CD14-positive monocyte (primary cell): ENCODE data around the gene B3GNT4. TPM values are rescaled to one million over a fixed set of nuclear protein-coding genes. Genes with fewer than 3 reads are reported as not detected.
"Not testable (repeated sequence)": the region's sequence is repeated elsewhere in the genome, so short reads cannot be mapped to it uniquely, and the experiment has no call there.

Experiments used
- DNase-seq, 3 donors: peaks; one replicate each; pipeline ENCODE4 v3.0.0-alpha.2; 2011 to 2022
- H2AFZ ChIP-seq: 2 replicates; pipeline ENCODE4 v1.6.0; 2012; ENCODE audit warnings: mild to moderate bottlenecking, low read depth, low read length, inconsistent platforms; ENCODE audit not compliant: insufficient read depth, poor library complexity, severe bottlenecking
- H3K27ac ChIP-seq, 2 donors: 1 replicate in 1 of 2; 2 replicates in 1 of 2; pipeline ENCODE4 v1.5.1; 2012 to 2013; ENCODE audit warnings: low read length in 2 of 2, control low read depth in 1 of 2, inconsistent platforms in 1 of 2, low read depth in 1 of 2, mild to moderate bottlenecking in 1 of 2
- H3K27me3 ChIP-seq, 2 donors: one replicate each; pipeline versions ENCODE4 v1.6.0 to v1.6.1; 2011 to 2013; ENCODE audit warnings: low read length in 2 of 2; ENCODE audit not compliant: control insufficient read depth in 2 of 2, insufficient read depth in 2 of 2
- H3K36me3 ChIP-seq, 2 donors: replicated peaks in 1 of 2; 1 replicate in 1 of 2; 2 replicates in 1 of 2; pipeline versions ENCODE4 v1.5.1 to v1.6.1; 2012 to 2013; ENCODE audit warnings: low read length in 2 of 2, control low read depth in 1 of 2, inconsistent platforms in 1 of 2, mild to moderate bottlenecking in 1 of 2; ENCODE audit not compliant: insufficient read depth in 2 of 2, control insufficient read depth in 1 of 2
- H3K4me1 ChIP-seq, 2 donors: 1 replicate in 1 of 2; 2 replicates in 1 of 2; pipeline versions ENCODE4 v1.5.1 to v1.6.1; 2012 to 2013; ENCODE audit warnings: low read length in 2 of 2, control low read depth in 1 of 2, inconsistent platforms in 1 of 2, mild to moderate bottlenecking in 1 of 2, moderate library complexity in 1 of 2; ENCODE audit not compliant: insufficient read depth in 2 of 2, control insufficient read depth in 1 of 2
- H3K4me2 ChIP-seq: replicated peaks from 2 replicates; pipeline ENCODE3; 2012; ENCODE audit warnings: low read length, moderate library complexity, mild to moderate bottlenecking; ENCODE audit not compliant: poor library complexity, severe bottlenecking; ENCODE audit errors: extremely low read depth
- H3K4me3 ChIP-seq, 3 experiments: fragments of 200-600 bp in 1 of 3; sonication (generic) in 1 of 3; replicated peaks in 1 of 3; 1 replicate in 2 of 3; 2 replicates in 1 of 3; pipeline ENCODE4 v1.5.1; 2011 to 2013; ENCODE audit warnings: low read length in 3 of 3, mild to moderate bottlenecking in 3 of 3, control low read depth in 2 of 3, low read depth in 2 of 3, inconsistent platforms in 1 of 3, moderate library complexity in 1 of 3
- H3K79me2 ChIP-seq: 2 replicates; pipeline ENCODE4 v1.6.0; 2012; ENCODE audit warnings: mild to moderate bottlenecking, control low read depth, inconsistent platforms, low read length, moderate library complexity; ENCODE audit not compliant: insufficient read depth
- H3K9ac ChIP-seq: 2 replicates; pipeline ENCODE4 v1.6.0; 2017; ENCODE audit warnings: low read length, mild to moderate bottlenecking; ENCODE audit not compliant: insufficient read depth, poor library complexity, severe bottlenecking
- H3K9me3 ChIP-seq, 2 donors: replicated peaks in 1 of 2; 1 replicate in 1 of 2; 2 replicates in 1 of 2; pipeline versions ENCODE4 v1.5.1 to v1.6.1; 2012 to 2013; ENCODE audit warnings: low read length in 2 of 2, control low read depth in 1 of 2; ENCODE audit not compliant: control insufficient read depth in 1 of 2, insufficient read depth in 1 of 2
- H4K20me1 ChIP-seq: 2 replicates; pipeline ENCODE4 v1.6.0; 2012; ENCODE audit warnings: mild to moderate bottlenecking, low read length, control low read depth, moderate library complexity; ENCODE audit not compliant: insufficient read depth
- H3K27ac Mint-ChIP-seq, 7 donors: one replicate each; pipeline ENCODE4 v1.8.0; 2020; ENCODE audit warnings: mild to moderate bottlenecking in 7 of 7, mixed read lengths in 7 of 7, moderate library complexity in 6 of 7, inconsistent platforms in 2 of 7
- H3K27me3 Mint-ChIP-seq, 3 donors: one replicate each; pipeline ENCODE4 v1.8.0; 2021 to 2022; ENCODE audit warnings: low read depth in 3 of 3, mild to moderate bottlenecking in 3 of 3, mixed read lengths in 3 of 3, moderate library complexity in 3 of 3, inconsistent platforms in 1 of 3
- H3K36me3 Mint-ChIP-seq, 2 donors: one replicate each; pipeline ENCODE4 v1.8.0; 2020; ENCODE audit warnings: mixed read lengths in 2 of 2, inconsistent platforms in 1 of 2, mild to moderate bottlenecking in 1 of 2
- H3K4me1 Mint-ChIP-seq: one replicate; pipeline ENCODE4 v1.8.0; 2020; ENCODE audit warnings: mild to moderate bottlenecking, mixed read lengths
- H3K4me3 Mint-ChIP-seq, 2 donors: one replicate each; pipeline ENCODE4 v1.8.0; 2020; ENCODE audit warnings: mild to moderate bottlenecking in 2 of 2, mixed read lengths in 2 of 2, moderate library complexity in 1 of 2
- H3K9me3 Mint-ChIP-seq, 7 donors: one replicate each; pipeline ENCODE4 v1.8.0; 2020 to 2022; ENCODE audit warnings: mixed read lengths in 7 of 7, mild to moderate bottlenecking in 6 of 7, moderate library complexity in 6 of 7, inconsistent platforms in 2 of 7
- CTCF ChIP-seq: fragments of 200-600 bp; IDR thresholded peaks from one replicate; pipeline ENCODE4 v1.8.0; 2022; ENCODE audit warnings: antibody characterized with exemption, mild to moderate bottlenecking
- WGBS: methylation state at CpG from one replicate; pipeline ENCODE4 v1.1.5; 2013; ENCODE audit warnings: missing lambda C conversion rate; ENCODE audit not compliant: insufficient coverage; 5-methylcytosine and 5-hydroxymethylcytosine counted together
- intact Hi-C, 2 donors: fragments of 100-400 bp; cut with micrococcal nuclease; formaldehyde crosslinking; loops; one replicate each; pipeline versions ENCODE4 v1.15.0 to v1.15.1; 2023
- polyA plus RNA-seq, 3 donors: library from polyadenylated mRNA; depleted of rRNA in 1 of 3; unstranded in 2 of 3; stranded (reverse) in 1 of 3; fragments of 300-500 nt in 2 of 3; fragments of >200 nt in 1 of 3; fragmentation: Illumina TruSeq in 2 of 3; gene quantifications; 1 replicate in 2 of 3; 2 replicates in 1 of 3; pipeline ENCODE4 v1.2.3, GENCODE V29; 2012 to 2021

Gene B3GNT4
- polyA plus RNA-seq, 3 donors = not detected

- Histone ChIP-seq H3K27me3 (no peaks in the 10 kb centered on the region), H2AFZ (no peak within 1 kb of the TSS), H3K4me2 (no peak within 1 kb of the TSS), H3K27ac (no peak within 1 kb of the TSS), H3K4me1 (no peaks in the 10 kb centered on the region), H4K20me1 (no peaks in the 10 kb centered on the region), H3K4me3 (no peak within 1 kb of the TSS), H3K79me2 (no peaks in the 10 kb centered on the region), H3K9ac (no peak within 1 kb of the TSS), H3K36me3 (no peaks in the 10 kb centered on the region), H3K9me3 (no peaks in the 10 kb centered on the region)
- WGBS = 92% methylated on average over 13 of the region's 17 CpGs
- H3K4me3 Mint-ChIP-seq = no peak within 1 kb of the TSS
- TF ChIP-seq CTCF = no peak
- H3K9me3 Mint-ChIP-seq = no peaks in the 10 kb centered on the region
- no peaks in the 10 kb centered on the region for H3K36me3 Mint-ChIP-seq
- H3K27me3 Mint-ChIP-seq = peaks cover 8 to 17% (median 8%) of the 10 kb centered on the region in 3 donors
- intact Hi-C loops = no loop called here
- no peak for DNase-seq
- no peaks in the 10 kb centered on the region for H3K4me1 Mint-ChIP-seq
- H3K27ac Mint-ChIP-seq = no peak within 1 kb of the TSS
Measured at GRCh38 chr12:122174155-122174845, 29.2 kb upstream of the B3GNT4 start, which contains the start of gene IL31. Gene IL31, minus strand, starts transcription at chr12:122174221. Its CDS starts 49 bp downstream, at chr12:122174172.

GRCh38 chr12:122176473-122176872, 27.0 kb upstream of the B3GNT4 start:
- H3K36me3 Mint-ChIP-seq, H2AFZ ChIP-seq, DNase-seq, H3K4me2 ChIP-seq, H3K4me1 Mint-ChIP-seq, H3K27me3 ChIP-seq, H3K27ac Mint-ChIP-seq, H3K79me2 ChIP-seq, intact Hi-C loops, H3K36me3 ChIP-seq, H3K4me3 Mint-ChIP-seq, H3K27ac ChIP-seq, H3K9me3 ChIP-seq, H3K4me1 ChIP-seq, H4K20me1 ChIP-seq, H3K9ac ChIP-seq, H3K9me3 Mint-ChIP-seq, H3K4me3 ChIP-seq: not testable (repeated sequence)
- no CpG with 5 or more reads among the region's 4 CpGs for WGBS
- peaks cover 8 to 20% (median 11%) of the 10 kb centered on the region in 3 donors for H3K27me3 Mint-ChIP-seq
